ENCODE results near the gene SDF2L1. TPM values are rescaled to one million over a fixed set of nuclear protein-coding genes. Genes with fewer than 3 reads are reported as not detected.
A peak's percentile ranks its signal among the peaks of the same experiment; 100 is the strongest.

The SDF2L1 gene
- total and polyA plus RNA-seq, 9 of the 15 experiments (the other 6 are each of a cell fraction or from before 2014, with no cell fraction given), result 15.1 to 989 (median 124) TPM

GRCh38 chr22:21640810-21641209, 1.3 kb upstream of the SDF2L1 start:
- DNase-seq (ENCODE audit: extremely low read depth in 1 of 4, low spot score in 3 of 4), result peak in 1 of 4 experiments; percentile 58
- in situ Hi-C loops (cut with MboI), result loop anchor here (5.0 to 25.0 kb wide), 3 partner anchors 104 to 504 kb away; no protein-coding TSS in a partner anchor
- H3K27ac ChIP-seq (ENCODE audit: extremely low read depth, low read depth, low read length), result peak overlapping the region; percentile 83
- peaks cover 27 to 61% of the 10 kb centered on the region in 2 experiments for H3K4me1 ChIP-seq (replicated peaks in 1 of 2; ENCODE audit: control insufficient read depth in 2 of 2, insufficient read depth in 2 of 2, low read length in 2 of 2)
- no peak for FAIRE-seq
- peaks cover 23% of the 10 kb centered on the region for H3K36me3 ChIP-seq (ENCODE audit: control insufficient read depth, insufficient read depth, low read length)
- H2AFZ ChIP-seq (ENCODE audit: low read depth, low read length), result peak overlapping the region; percentile 97
- H3K9ac ChIP-seq (ENCODE audit: insufficient read depth in 1 of 2, low read depth in 2 of 2, low read length in 2 of 2), result peak overlapping the region; percentile 1 to 92; a peak in 3 of 4 replicates
- intact Hi-C loops (cut with micrococcal nuclease), result loop anchor here (1.0 kb wide), 3 partner anchors 9 to 47 kb away; partner anchors contain the start of genes CCDC116 and PPIL2
- WGBS (ENCODE audit: insufficient coverage, low coverage, missing lambda C conversion rate), result 75% methylated on average over 5 of the region's 5 CpGs
- no peaks in the 10 kb centered on the region for H3K9me3 ChIP-seq (replicated peaks; ENCODE audit: control insufficient read depth, insufficient read depth, low read depth, low read length)
- H3K79me2 ChIP-seq (ENCODE audit: control insufficient read depth, insufficient read depth, low read length), result peaks cover 29% of the 10 kb centered on the region
- peaks cover 11% of the 10 kb centered on the region for H3K9me1 ChIP-seq (ENCODE audit: control insufficient read depth, insufficient read depth, low read length)
- ATAC-seq, result no peak
- H3K27me3 ChIP-seq (ENCODE audit: control insufficient read depth in 2 of 2, insufficient read depth in 2 of 2, low read length in 2 of 2), result no peaks in the 10 kb centered on the region; a peak in 1 of 5 replicates
- H3K4me2 ChIP-seq (ENCODE audit: insufficient read depth, low read length), result peak overlapping the region; percentile 95
- H4K20me1 ChIP-seq (replicated peaks; ENCODE audit: control insufficient read depth, insufficient read depth, low read length), result peaks cover 13% of the 10 kb centered on the region
- no TSS peak for BruUV-seq (replicated peaks)
- H3K4me3 ChIP-seq, result peak overlapping the region; percentile 59
- ChIA-PET POLR2A (interaction anchor here (0.6 to 76.8 kb wide), 24 partner anchors 18 to 1448 kb away, joined by 3 to 4622 read pairs (median 6); partner anchors contain the start of genes CCDC116, MAPK1, PPIL2 and SDF2L1), CTCF (ENCODE audit: low intra/inter-chr PET ratio) (interaction anchor here (0.5 to 8.8 kb wide), 7 partner anchors 11 to 863 kb away, joined by 3 to 99 read pairs (median 5); partner anchors contain the start of genes CCDC116 and YDJC)
- TF ChIP-seq MLX (CRISPR knock-in tag; conservative IDR thresholded peaks at IDR 0.05), result peak in 1 of 2 experiments; percentile 81; a peak in 1 of 4 replicates
- no peak for TF ChIP-seq ERF (CRISPR knock-in tag; IDR thresholded peaks at IDR 0.05)
- no peak for TF ChIP-seq ZNF551 (CRISPR knock-in tag; IDR thresholded peaks at IDR 0.05)
- no peak for TF ChIP-seq NELFE (IDR thresholded peaks at IDR 0.05; ENCODE audit: insufficient read depth, insufficient read length)
- TF ChIP-seq SP1 (CRISPR knock-in tag; IDR thresholded peaks at IDR 0.05), result no peak
